ENCODE measurements around the gene MRPL9.

MRPL9 gene

GRCh38 chr1:151801846-151802245 lies 38.5 kb upstream of the MRPL9 start:
- DNase-seq = no peak
- H4K8ac ChIP-seq (ENCODE audit: low read length) = no peak overlapping the region
- no peak overlapping the region for H3K4me3 ChIP-seq (ENCODE audit: insufficient read depth in 1 of 2, low read depth in 1 of 2, low read length in 2 of 2)
- H3K79me1 ChIP-seq (replicated peaks; ENCODE audit: low read length, poor library complexity, severe bottlenecking) = no peaks in the 10 kb centered on the region
- peaks cover 96 to 99% of the 10 kb centered on the region in 2 experiments for H3K27me3 ChIP-seq (ENCODE audit: control insufficient read depth in 1 of 2, insufficient read depth in 1 of 2, low read length in 2 of 2)
- no peak overlapping the region for H3K27ac ChIP-seq (ENCODE audit: low read length, poor library complexity, severe bottlenecking)
- H3K14ac ChIP-seq (ENCODE audit: low read length in 2 of 2) = no peak overlapping the region
- H3K4me1 ChIP-seq (ENCODE audit: control insufficient read depth, insufficient read depth, low read depth, low read length) = no peaks in the 10 kb centered on the region
- H2BK5ac ChIP-seq (ENCODE audit: low read depth, low read length, poor library complexity, severe bottlenecking) = no peak overlapping the region
- no peak overlapping the region for H2AFZ ChIP-seq (ENCODE audit: low read depth, low read length)
- H2BK120ac ChIP-seq (ENCODE audit: low read depth, low read length) = no peak overlapping the region
- H3K23ac ChIP-seq (ENCODE audit: low read length in 2 of 2) = no peak overlapping the region
- H4K91ac ChIP-seq (ENCODE audit: low read length) = no peak overlapping the region
- no peak overlapping the region for H3K9ac ChIP-seq (ENCODE audit: low read length)
- H2BK15ac ChIP-seq (ENCODE audit: low read depth, poor library complexity, severe bottlenecking) = no peak overlapping the region
- H3K9me3 ChIP-seq (ENCODE audit: control insufficient read depth, low read length) = no peaks in the 10 kb centered on the region
- WGBS = 86% methylated on average over 7 of the region's 7 CpGs
- no peak overlapping the region for H3K18ac ChIP-seq (ENCODE audit: low read depth in 1 of 2, low read length in 2 of 2)
- no peaks in the 10 kb centered on the region for H3K36me3 ChIP-seq (ENCODE audit: control insufficient read depth in 1 of 2, insufficient read depth in 2 of 2, low read depth in 1 of 2, low read length in 2 of 2)
- H3K4me2 ChIP-seq (ENCODE audit: low read length, poor library complexity, severe bottlenecking) = no peak overlapping the region
- H2BK12ac ChIP-seq (ENCODE audit: low read length in 2 of 2) = no peak overlapping the region
- H3K4ac ChIP-seq (ENCODE audit: low read depth in 1 of 2, low read length in 2 of 2) = no peak overlapping the region
- H2AK5ac ChIP-seq (ENCODE audit: low read length, severe bottlenecking) = no peak overlapping the region

DNA sequence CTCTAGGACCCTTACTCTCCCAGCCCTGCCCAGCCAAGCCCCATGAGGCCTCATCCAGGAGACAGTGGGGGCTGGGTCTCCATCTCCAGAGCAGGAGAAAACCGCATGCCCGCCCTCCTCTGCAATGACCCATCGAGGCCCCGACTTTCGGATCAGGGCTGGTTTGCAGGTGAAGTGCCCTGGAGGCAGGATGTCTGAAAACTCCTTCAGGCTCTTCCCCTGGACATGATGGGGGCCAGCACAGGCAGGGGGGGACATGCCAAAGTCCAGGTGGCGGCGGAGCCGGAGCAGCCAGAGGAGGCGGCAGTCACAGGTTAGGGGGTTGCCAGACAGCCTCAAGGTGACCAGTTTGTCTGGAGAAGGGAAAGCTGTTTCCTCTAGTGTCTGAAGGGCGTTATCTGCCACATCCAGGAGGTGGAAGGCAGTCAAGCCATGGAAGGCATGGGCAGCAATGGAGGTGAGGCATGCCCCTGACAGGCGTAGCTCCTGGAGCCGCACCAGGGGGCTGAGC lies 38.1 kb upstream of the MRPL9 start:
- H2BK15ac ChIP-seq (ENCODE audit: low read depth, poor library complexity, severe bottlenecking) = no peak overlapping the region
- no peak overlapping the region for H3K4me3 ChIP-seq (ENCODE audit: insufficient read depth in 1 of 2, low read depth in 1 of 2, low read length in 2 of 2)
- no peaks in the 10 kb centered on the region for H3K79me1 ChIP-seq (replicated peaks; ENCODE audit: low read length, poor library complexity, severe bottlenecking)
- no peaks in the 10 kb centered on the region for H3K9me3 ChIP-seq (ENCODE audit: control insufficient read depth, low read length)
- H3K27ac ChIP-seq (ENCODE audit: low read length, poor library complexity, severe bottlenecking) = no peak overlapping the region
- WGBS = 95% methylated on average over 12 of the region's 12 CpGs
- H4K8ac ChIP-seq (ENCODE audit: low read length) = no peak overlapping the region
- peaks cover 96 to 99% of the 10 kb centered on the region in 2 experiments for H3K27me3 ChIP-seq (ENCODE audit: control insufficient read depth in 1 of 2, insufficient read depth in 1 of 2, low read length in 2 of 2)
- no peak overlapping the region for H4K91ac ChIP-seq (ENCODE audit: low read length)
- no peak overlapping the region for H3K4ac ChIP-seq (ENCODE audit: low read depth in 1 of 2, low read length in 2 of 2)
- no peak overlapping the region for H3K4me2 ChIP-seq (ENCODE audit: low read length, poor library complexity, severe bottlenecking)
- H2BK12ac ChIP-seq (ENCODE audit: low read length in 2 of 2) = no peak overlapping the region
- no peaks in the 10 kb centered on the region for H3K4me1 ChIP-seq (ENCODE audit: control insufficient read depth, insufficient read depth, low read depth, low read length)
- H2BK5ac ChIP-seq (ENCODE audit: low read depth, low read length, poor library complexity, severe bottlenecking) = no peak overlapping the region
- no peak overlapping the region for H2AFZ ChIP-seq (ENCODE audit: low read depth, low read length)
- DNase-seq = no peak
- no peaks in the 10 kb centered on the region for H3K36me3 ChIP-seq (ENCODE audit: control insufficient read depth in 1 of 2, insufficient read depth in 2 of 2, low read depth in 1 of 2, low read length in 2 of 2)
- no peak overlapping the region for H2BK120ac ChIP-seq (ENCODE audit: low read depth, low read length)
- H3K18ac ChIP-seq (ENCODE audit: low read depth in 1 of 2, low read length in 2 of 2) = no peak overlapping the region
- H2AK5ac ChIP-seq (ENCODE audit: low read length, severe bottlenecking) = no peak overlapping the region
- no peak overlapping the region for H3K23ac ChIP-seq (ENCODE audit: low read length in 2 of 2)
- no peak overlapping the region for H3K9ac ChIP-seq (ENCODE audit: low read length)
- no peak overlapping the region for H3K14ac ChIP-seq (ENCODE audit: low read length in 2 of 2)

GRCh38 chr1:151800830-151801229 lies 37.5 kb upstream of the MRPL9 start:
- no peak overlapping the region for H3K4me2 ChIP-seq (ENCODE audit: low read length, poor library complexity, severe bottlenecking)
- H3K9ac ChIP-seq (ENCODE audit: low read length) = no peak overlapping the region
- H2BK15ac ChIP-seq (ENCODE audit: low read depth, poor library complexity, severe bottlenecking) = no peak overlapping the region
- H3K4me1 ChIP-seq (ENCODE audit: control insufficient read depth, insufficient read depth, low read depth, low read length) = no peaks in the 10 kb centered on the region
- H2BK120ac ChIP-seq (ENCODE audit: low read depth, low read length) = no peak overlapping the region
- H3K36me3 ChIP-seq (ENCODE audit: control insufficient read depth in 1 of 2, insufficient read depth in 2 of 2, low read depth in 1 of 2, low read length in 2 of 2) = no peaks in the 10 kb centered on the region
- H3K4me3 ChIP-seq (ENCODE audit: insufficient read depth in 1 of 2, low read depth in 1 of 2, low read length in 2 of 2) = no peak overlapping the region
- H2AK5ac ChIP-seq (ENCODE audit: low read length, severe bottlenecking) = no peak overlapping the region
- no peak overlapping the region for H3K23ac ChIP-seq (ENCODE audit: low read length in 2 of 2)
- no peak overlapping the region for H4K91ac ChIP-seq (ENCODE audit: low read length)
- 81% methylated on average over 8 of the region's 8 CpGs for WGBS
- DNase-seq = no peak
- H3K79me1 ChIP-seq (replicated peaks; ENCODE audit: low read length, poor library complexity, severe bottlenecking) = no peaks in the 10 kb centered on the region
- H3K9me3 ChIP-seq (ENCODE audit: control insufficient read depth, low read length) = no peaks in the 10 kb centered on the region
- H3K18ac ChIP-seq (ENCODE audit: low read depth in 1 of 2, low read length in 2 of 2) = no peak overlapping the region
- H3K4ac ChIP-seq (ENCODE audit: low read depth in 1 of 2, low read length in 2 of 2) = no peak overlapping the region
- peaks cover 95 to 99% of the 10 kb centered on the region in 2 experiments for H3K27me3 ChIP-seq (ENCODE audit: control insufficient read depth in 1 of 2, insufficient read depth in 1 of 2, low read length in 2 of 2)
- H3K14ac ChIP-seq (ENCODE audit: low read length in 2 of 2) = no peak overlapping the region
- no peak overlapping the region for H2BK12ac ChIP-seq (ENCODE audit: low read length in 2 of 2)
- no peak overlapping the region for H3K27ac ChIP-seq (ENCODE audit: low read length, poor library complexity, severe bottlenecking)
- H4K8ac ChIP-seq (ENCODE audit: low read length) = no peak overlapping the region
- no peak overlapping the region for H2BK5ac ChIP-seq (ENCODE audit: low read depth, low read length, poor library complexity, severe bottlenecking)
- no peak overlapping the region for H2AFZ ChIP-seq (ENCODE audit: low read depth, low read length)

DNA sequence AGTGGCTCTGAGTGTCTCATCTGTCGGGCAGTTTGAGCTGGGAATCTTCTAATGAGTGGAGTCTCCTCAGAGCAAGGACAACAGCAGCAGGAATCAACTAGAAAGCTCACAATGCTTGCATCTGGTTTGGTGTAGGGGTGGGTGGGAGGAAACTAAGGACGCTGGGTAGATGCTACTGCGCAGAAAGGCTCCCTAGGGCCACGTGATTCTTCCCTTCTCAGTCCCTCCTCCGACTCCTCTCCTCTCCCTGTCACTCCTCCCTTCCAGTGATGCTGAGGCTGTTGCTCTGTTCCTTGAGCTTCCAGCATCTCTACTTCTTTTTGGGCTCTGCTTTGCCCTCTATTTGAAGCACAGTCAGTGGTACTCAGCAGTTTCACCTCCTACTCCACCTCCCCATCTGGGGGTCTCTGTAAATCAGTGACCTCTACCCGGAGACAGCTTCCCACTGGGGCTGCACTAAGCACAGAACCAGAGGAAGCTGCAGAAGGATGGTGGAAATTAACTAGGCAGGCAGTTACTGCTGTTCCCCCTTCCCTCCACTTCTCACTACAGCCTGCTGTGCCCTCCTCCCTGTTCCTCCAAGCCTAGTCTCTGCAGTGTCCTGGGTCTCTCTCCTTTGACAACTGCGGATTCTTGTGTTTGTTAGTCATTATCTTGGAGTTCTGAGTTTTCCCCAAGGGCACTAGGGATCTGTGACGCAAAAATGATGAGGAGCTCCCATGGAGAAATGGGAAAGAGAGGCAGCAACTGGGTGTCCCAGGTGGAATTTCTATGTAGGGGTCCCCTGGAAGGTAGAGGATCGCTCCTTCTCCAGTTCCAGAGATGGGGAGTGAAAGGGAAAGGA lies 36.1 kb upstream of the MRPL9 start:
- Histone ChIP-seq H2BK120ac (ENCODE audit: low read depth, low read length) (no peak overlapping the region), H3K27ac (ENCODE audit: low read length, poor library complexity, severe bottlenecking) (no peak overlapping the region), H3K79me1 (replicated peaks; ENCODE audit: low read length, poor library complexity, severe bottlenecking) (no peaks in the 10 kb centered on the region), H2AK5ac (ENCODE audit: low read length, severe bottlenecking) (no peak overlapping the region), H3K9ac (ENCODE audit: low read length) (no peak overlapping the region), H3K4me2 (ENCODE audit: low read length, poor library complexity, severe bottlenecking) (no peak overlapping the region), H4K91ac (ENCODE audit: low read length) (no peak overlapping the region), H4K8ac (ENCODE audit: low read length) (no peak overlapping the region), H3K23ac (ENCODE audit: low read length in 2 of 2) (no peak overlapping the region), H3K4me1 (ENCODE audit: control insufficient read depth, insufficient read depth, low read depth, low read length) (no peaks in the 10 kb centered on the region), H3K9me3 (ENCODE audit: control insufficient read depth, low read length) (no peaks in the 10 kb centered on the region), H3K4ac (ENCODE audit: low read depth in 1 of 2, low read length in 2 of 2) (no peak overlapping the region), H3K14ac (ENCODE audit: low read length in 2 of 2) (no peak overlapping the region), H3K4me3 (ENCODE audit: insufficient read depth in 1 of 2, low read depth in 1 of 2, low read length in 2 of 2) (no peak overlapping the region), H3K36me3 (ENCODE audit: control insufficient read depth in 1 of 2, insufficient read depth in 2 of 2, low read depth in 1 of 2, low read length in 2 of 2) (no peaks in the 10 kb centered on the region), H2BK12ac (ENCODE audit: low read length in 2 of 2) (no peak overlapping the region), H3K27me3 (ENCODE audit: control insufficient read depth in 1 of 2, insufficient read depth in 1 of 2, low read length in 2 of 2) (peaks cover 81 to 89% of the 10 kb centered on the region in 2 experiments), H2BK15ac (ENCODE audit: low read depth, poor library complexity, severe bottlenecking) (no peak overlapping the region), H3K18ac (ENCODE audit: low read depth in 1 of 2, low read length in 2 of 2) (no peak overlapping the region), H2BK5ac (ENCODE audit: low read depth, low read length, poor library complexity, severe bottlenecking) (no peak overlapping the region), H2AFZ (ENCODE audit: low read depth, low read length) (no peak overlapping the region)
- 39% methylated on average over 8 of the region's 9 CpGs for WGBS
- DNase-seq = no peak
